ENCODE data around the gene ABHD4. TPM values are rescaled to one million over a fixed set of nuclear protein-coding genes. Genes with fewer than 3 reads are reported as not detected.
"Not testable (repeated sequence)": the region's sequence is repeated elsewhere in the genome, so short reads cannot be mapped to it uniquely, and the experiment has no call there.

ABHD4 gene
- total and polyA plus RNA-seq, 2 donors from 2014 or later, result 34.1 to 45.2 TPM

GRCh38 chr14:22629361-22629760 is 31.3 kb downstream of the ABHD4 start:
- no peaks in the 10 kb centered on the region for H3K9me3 ChIP-seq (ENCODE audit: control insufficient read depth in 2 of 3, insufficient read depth in 1 of 3, low read length in 3 of 3)
- no peak overlapping the region for H3K27ac ChIP-seq (ENCODE audit: low read depth in 2 of 2, low read length in 2 of 2)
- H3K4me1 ChIP-seq (ENCODE audit: control insufficient read depth in 2 of 3, insufficient read depth in 2 of 3, low read depth in 1 of 3, low read length in 3 of 3), result no peaks in the 10 kb centered on the region
- no peaks in the 10 kb centered on the region for H3K36me3 ChIP-seq (ENCODE audit: control insufficient read depth in 2 of 3, insufficient read depth in 3 of 3, low read length in 3 of 3)
- FAIRE-seq (no peak), DNase-seq (no peak)
- intact Hi-C loops (cut with DNase I), result no loop called here
- no peaks in the 10 kb centered on the region for H3K27me3 ChIP-seq (ENCODE audit: control insufficient read depth, insufficient read depth, low read length)
- no peak for TF ChIP-seq CTCF (IDR thresholded peaks at IDR 0.05; ENCODE audit: borderline replicate concordance, extremely low read depth, insufficient read depth)
- no peak overlapping the region for H3K4me3 ChIP-seq (ENCODE audit: low read length in 3 of 3)
- H3K9ac ChIP-seq (ENCODE audit: low read length in 3 of 3), result no peak overlapping the region

GRCh38 chr14:22630066-22630465 is 32.0 kb downstream of the ABHD4 start:
- no peaks in the 10 kb centered on the region for H3K9me3 ChIP-seq (ENCODE audit: control insufficient read depth in 2 of 3, insufficient read depth in 1 of 3, low read length in 3 of 3)
- no peaks in the 10 kb centered on the region for H3K27me3 ChIP-seq (ENCODE audit: control insufficient read depth, insufficient read depth, low read length)
- no peak for TF ChIP-seq CTCF (IDR thresholded peaks at IDR 0.05; ENCODE audit: borderline replicate concordance, extremely low read depth, insufficient read depth)
- H3K9ac ChIP-seq (ENCODE audit: low read length in 3 of 3), result no peak overlapping the region
- no peaks in the 10 kb centered on the region for H3K4me1 ChIP-seq (ENCODE audit: control insufficient read depth in 2 of 3, insufficient read depth in 2 of 3, low read depth in 1 of 3, low read length in 3 of 3)
- no peak overlapping the region for H3K27ac ChIP-seq (ENCODE audit: low read depth in 2 of 2, low read length in 2 of 2)
- H3K4me3 ChIP-seq (ENCODE audit: low read length in 3 of 3), result no peak overlapping the region
- DNase-seq (no peak), FAIRE-seq (no peak)
- H3K36me3 ChIP-seq (ENCODE audit: control insufficient read depth in 2 of 3, insufficient read depth in 3 of 3, low read length in 3 of 3), result no peaks in the 10 kb centered on the region
- intact Hi-C loops (cut with DNase I), result no loop called here

GRCh38 chr14:22630486-22630885 is 32.4 kb downstream of the ABHD4 start:
- Histone ChIP-seq H3K4me1 (ENCODE audit: control insufficient read depth in 2 of 3, insufficient read depth in 2 of 3, low read depth in 1 of 3, low read length in 3 of 3) (no peaks in the 10 kb centered on the region), H3K36me3 (ENCODE audit: control insufficient read depth in 2 of 3, insufficient read depth in 3 of 3, low read length in 3 of 3) (no peaks in the 10 kb centered on the region), H3K4me3 (ENCODE audit: low read length in 3 of 3) (no peak overlapping the region), H3K9me3 (ENCODE audit: control insufficient read depth in 2 of 3, insufficient read depth in 1 of 3, low read length in 3 of 3) (no peaks in the 10 kb centered on the region), H3K27ac (ENCODE audit: low read depth in 2 of 2, low read length in 2 of 2) (no peak overlapping the region), H3K9ac (ENCODE audit: low read length in 3 of 3) (no peak overlapping the region), H3K27me3 (ENCODE audit: control insufficient read depth, insufficient read depth, low read length) (no peaks in the 10 kb centered on the region)
- intact Hi-C loops (cut with DNase I), result no loop called here
- TF ChIP-seq CTCF (IDR thresholded peaks at IDR 0.05; ENCODE audit: borderline replicate concordance, extremely low read depth, insufficient read depth), result no peak
- DNase-seq (no peak), FAIRE-seq (no peak)

- H3K9me3 ChIP-seq (ENCODE audit: control insufficient read depth in 2 of 3, insufficient read depth in 1 of 3, low read length in 3 of 3), result no peaks in the 10 kb centered on the region
- H3K9ac ChIP-seq (ENCODE audit: low read length in 3 of 3), result no peak overlapping the region
- H3K36me3 ChIP-seq (ENCODE audit: control insufficient read depth in 2 of 3, insufficient read depth in 3 of 3, low read length in 3 of 3), result no peaks in the 10 kb centered on the region
- no peak for FAIRE-seq
- H3K27ac ChIP-seq (ENCODE audit: low read depth in 2 of 2, low read length in 2 of 2), result no peak overlapping the region
- DNase-seq, result no peak
- intact Hi-C loops (cut with DNase I), result no loop called here
- no peak overlapping the region for H3K4me3 ChIP-seq (ENCODE audit: low read length in 3 of 3)
- no peaks in the 10 kb centered on the region for H3K27me3 ChIP-seq (ENCODE audit: control insufficient read depth, insufficient read depth, low read length)
- no peak for TF ChIP-seq CTCF (IDR thresholded peaks at IDR 0.05; ENCODE audit: borderline replicate concordance, extremely low read depth, insufficient read depth)
- H3K4me1 ChIP-seq (ENCODE audit: control insufficient read depth in 2 of 3, insufficient read depth in 2 of 3, low read depth in 1 of 3, low read length in 3 of 3), result no peaks in the 10 kb centered on the region
These were observed 36.3 kb downstream of the ABHD4 start for GRCh38 chr14:22634233-22634900.

- DNase-seq; H3K27me3 ChIP-seq (ENCODE audit: control insufficient read depth, insufficient read depth, low read length); H3K4me1 ChIP-seq (ENCODE audit: control insufficient read depth in 2 of 3, insufficient read depth in 2 of 3, low read depth in 1 of 3, low read length in 3 of 3); intact Hi-C loops (cut with DNase I); H3K36me3 ChIP-seq (ENCODE audit: control insufficient read depth in 2 of 3, insufficient read depth in 3 of 3, low read length in 3 of 3); H3K4me3 ChIP-seq (ENCODE audit: low read length in 3 of 3); H3K27ac ChIP-seq (ENCODE audit: low read depth in 2 of 2, low read length in 2 of 2); FAIRE-seq; H3K9me3 ChIP-seq (ENCODE audit: control insufficient read depth in 2 of 3, insufficient read depth in 1 of 3, low read length in 3 of 3); H3K9ac ChIP-seq (ENCODE audit: low read length in 3 of 3): not testable (repeated sequence)
These were observed 37.9 kb downstream of the ABHD4 start for GRCh38 chr14:22635980-22636379.
